ENCODE results near the gene SGIP1.
"Not testable (repeated sequence)": the region's sequence is repeated elsewhere in the genome, so short reads cannot be mapped to it uniquely, and the experiment has no call there.

SGIP1 gene

GRCh38 chr1:66732407-66733166, 198.6 kb downstream of the SGIP1 start:
- DNase-seq = no peak

- DNase-seq = no peak
Measured at GRCh38 chr1:66733348-66734017, 199.5 kb downstream of the SGIP1 start.

GRCh38 chr1:66734531-66734930, 200.6 kb downstream of the SGIP1 start:
- not testable (repeated sequence) for DNase-seq

- DNase-seq = no peak
Measured at GRCh38 chr1:66737836-66738235, 203.9 kb downstream of the SGIP1 start.

GRCh38 chr1:66739401-66740157, 205.6 kb downstream of the SGIP1 start:
- no peak for DNase-seq

GRCh38 chr1:66745451-66745850, 211.5 kb downstream of the SGIP1 start:
- DNase-seq = no peak

- DNase-seq = no peak
Measured at GRCh38 chr1:66747501-66747900, 213.5 kb downstream of the SGIP1 start.

GRCh38 chr1:66750577-66750976, 216.6 kb downstream of the SGIP1 start:
- no peak for DNase-seq

GRCh38 chr1:66751160-66751559, 217.2 kb downstream of the SGIP1 start:
- DNase-seq = no peak

GRCh38 chr1:66752000-66752592, 218.1 kb downstream of the SGIP1 start, which contains the start of gene DYNLT5:
Gene DYNLT5 (plus strand): TSS chr1:66752459. CDS start chr1:66754659, 2,200 bp downstream.
- no peak for DNase-seq

GRCh38 chr1:66752671-66753371, 218.9 kb downstream of the SGIP1 start:
- DNase-seq = no peak

- DNase-seq = no peak
Measured at GRCh38 chr1:66757722-66758240, 223.8 kb downstream of the SGIP1 start.

- no peak for DNase-seq
Measured at GRCh38 chr1:66758241-66758755, 224.3 kb downstream of the SGIP1 start.

GRCh38 chr1:66760506-66760905, 226.6 kb downstream of the SGIP1 start:
- no peak for DNase-seq

- DNase-seq = no peak
Measured at GRCh38 chr1:66761221-66761620, 227.3 kb downstream of the SGIP1 start.

GRCh38 chr1:66764994-66765578, 231.1 kb downstream of the SGIP1 start:
- peak; percentile 25 for DNase-seq

GRCh38 chr1:66767626-66768025, 233.7 kb downstream of the SGIP1 start:
- DNase-seq = no peak

GRCh38 chr1:66768965-66769364, 235.0 kb downstream of the SGIP1 start:
- DNase-seq = no peak

- DNase-seq = no peak
Measured at GRCh38 chr1:66769512-66770229, 235.7 kb downstream of the SGIP1 start.

GRCh38 chr1:66770240-66770639, 236.3 kb downstream of the SGIP1 start:
- no peak for DNase-seq

- DNase-seq = no peak
Measured at GRCh38 chr1:66770694-66771093, 236.7 kb downstream of the SGIP1 start.
